Type B pancreatic cell (in vitro differentiated cells): ENCODE data around the gene VSTM2L. TPM values are rescaled to one million over a fixed set of nuclear protein-coding genes. Genes with fewer than 3 reads are reported as not detected.

Source experiments
- DNase-seq: peaks from one replicate; pipeline ENCODE4 v3.0.0; 2021; ENCODE audit warnings: mixed read lengths; ENCODE audit not compliant: unreplicated experiment; ENCODE audit errors: extremely low spot score
- H3K27ac Mint-ChIP-seq: 2 replicates; pipeline ENCODE4 v1.8.0; 2021; ENCODE audit warnings: mild to moderate bottlenecking, mixed read lengths
- H3K27me3 Mint-ChIP-seq: 2 replicates; pipeline ENCODE4 v1.8.0; 2021; ENCODE audit warnings: mixed read lengths
- H3K36me3 Mint-ChIP-seq: 2 replicates; pipeline ENCODE4 v1.8.0; 2021; ENCODE audit warnings: mixed read lengths
- H3K4me1 Mint-ChIP-seq: one replicate; pipeline ENCODE4 v1.8.0; 2021; ENCODE audit warnings: mixed read lengths; ENCODE audit not compliant: unreplicated experiment
- H3K4me3 Mint-ChIP-seq: 2 replicates; pipeline ENCODE4 v1.8.0; 2021; ENCODE audit warnings: mild to moderate bottlenecking, mixed read lengths
- H3K9me3 Mint-ChIP-seq: 2 replicates; pipeline ENCODE4 v1.8.0; 2021; ENCODE audit warnings: mixed read lengths
- total RNA-seq: library from RNA; stranded (reverse); gene quantifications from 2 replicates; pipeline ENCODE4 v1.2.1, GENCODE V29; 2021; ENCODE audit warnings: low replicate concordance
- TF ChIP-seq, protein P1 (sequence below): fragments of 200-600 bp; sonication (generic); conservative IDR thresholded peaks from 2 replicates; pipeline ENCODE4 v1.5.0; 2021; ENCODE audit warnings: antibody characterized with exemption, mild to moderate bottlenecking

VSTM2L gene
- total RNA-seq, 1 donor from 2014 or later, result 11.4 TPM

GRCh38 chr20:37915800-37916570 is 13.1 kb downstream of the VSTM2L start:
- peak overlapping the region; percentile 55 for H3K4me3 Mint-ChIP-seq
- H3K27ac Mint-ChIP-seq, result peak overlapping the region; percentile 24
- peaks cover 59% of the 10 kb centered on the region for H3K4me1 Mint-ChIP-seq
- TF ChIP-seq, protein P1, sequence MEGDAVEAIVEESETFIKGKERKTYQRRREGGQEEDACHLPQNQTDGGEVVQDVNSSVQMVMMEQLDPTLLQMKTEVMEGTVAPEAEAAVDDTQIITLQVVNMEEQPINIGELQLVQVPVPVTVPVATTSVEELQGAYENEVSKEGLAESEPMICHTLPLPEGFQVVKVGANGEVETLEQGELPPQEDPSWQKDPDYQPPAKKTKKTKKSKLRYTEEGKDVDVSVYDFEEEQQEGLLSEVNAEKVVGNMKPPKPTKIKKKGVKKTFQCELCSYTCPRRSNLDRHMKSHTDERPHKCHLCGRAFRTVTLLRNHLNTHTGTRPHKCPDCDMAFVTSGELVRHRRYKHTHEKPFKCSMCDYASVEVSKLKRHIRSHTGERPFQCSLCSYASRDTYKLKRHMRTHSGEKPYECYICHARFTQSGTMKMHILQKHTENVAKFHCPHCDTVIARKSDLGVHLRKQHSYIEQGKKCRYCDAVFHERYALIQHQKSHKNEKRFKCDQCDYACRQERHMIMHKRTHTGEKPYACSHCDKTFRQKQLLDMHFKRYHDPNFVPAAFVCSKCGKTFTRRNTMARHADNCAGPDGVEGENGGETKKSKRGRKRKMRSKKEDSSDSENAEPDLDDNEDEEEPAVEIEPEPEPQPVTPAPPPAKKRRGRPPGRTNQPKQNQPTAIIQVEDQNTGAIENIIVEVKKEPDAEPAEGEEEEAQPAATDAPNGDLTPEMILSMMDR, result no peak
- DNase-seq, result no peak
- no peaks in the 10 kb centered on the region for H3K36me3 Mint-ChIP-seq
- H3K9me3 Mint-ChIP-seq, result no peaks in the 10 kb centered on the region
- peaks cover 52% of the 10 kb centered on the region for H3K27me3 Mint-ChIP-seq

DNA sequence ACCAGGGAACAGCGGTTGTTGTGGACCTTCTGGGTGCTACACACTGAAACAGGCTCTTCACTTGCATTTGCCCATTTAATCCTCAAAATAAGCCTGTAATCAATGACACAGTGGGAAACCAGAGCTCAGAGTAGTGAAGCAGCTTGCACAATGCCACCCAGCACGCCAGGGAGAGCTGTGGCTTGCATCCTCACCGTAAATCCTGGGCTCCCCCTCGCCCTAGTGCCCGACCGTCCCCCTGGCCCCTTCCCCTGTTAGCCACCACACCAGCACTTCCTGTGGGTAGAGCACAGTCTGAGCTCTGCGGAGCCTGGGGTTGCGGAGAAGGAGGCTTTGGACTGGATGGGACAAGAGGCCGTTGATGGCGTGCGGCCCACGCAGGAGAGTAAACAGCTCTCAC is 14.5 kb downstream of the VSTM2L start:
- no peaks in the 10 kb centered on the region for H3K36me3 Mint-ChIP-seq
- H3K27me3 Mint-ChIP-seq, result peaks cover 43% of the 10 kb centered on the region
- DNase-seq, result no peak
- TF ChIP-seq, protein P1, result no peak
- no peaks in the 10 kb centered on the region for H3K9me3 Mint-ChIP-seq
- no peak overlapping the region for H3K4me3 Mint-ChIP-seq
- peaks cover 49% of the 10 kb centered on the region for H3K4me1 Mint-ChIP-seq
- no peak overlapping the region for H3K27ac Mint-ChIP-seq

- H3K27ac Mint-ChIP-seq, result no peak overlapping the region
- H3K36me3 Mint-ChIP-seq, result no peaks in the 10 kb centered on the region
- H3K4me1 Mint-ChIP-seq, result peaks cover 44% of the 10 kb centered on the region
- DNase-seq, result no peak
- no peak overlapping the region for H3K4me3 Mint-ChIP-seq
- no peaks in the 10 kb centered on the region for H3K9me3 Mint-ChIP-seq
- H3K27me3 Mint-ChIP-seq, result peaks cover 38% of the 10 kb centered on the region
- TF ChIP-seq, protein P1, result no peak
Measured at GRCh38 chr20:37918035-37918434, 15.1 kb downstream of the VSTM2L start.

DNA sequence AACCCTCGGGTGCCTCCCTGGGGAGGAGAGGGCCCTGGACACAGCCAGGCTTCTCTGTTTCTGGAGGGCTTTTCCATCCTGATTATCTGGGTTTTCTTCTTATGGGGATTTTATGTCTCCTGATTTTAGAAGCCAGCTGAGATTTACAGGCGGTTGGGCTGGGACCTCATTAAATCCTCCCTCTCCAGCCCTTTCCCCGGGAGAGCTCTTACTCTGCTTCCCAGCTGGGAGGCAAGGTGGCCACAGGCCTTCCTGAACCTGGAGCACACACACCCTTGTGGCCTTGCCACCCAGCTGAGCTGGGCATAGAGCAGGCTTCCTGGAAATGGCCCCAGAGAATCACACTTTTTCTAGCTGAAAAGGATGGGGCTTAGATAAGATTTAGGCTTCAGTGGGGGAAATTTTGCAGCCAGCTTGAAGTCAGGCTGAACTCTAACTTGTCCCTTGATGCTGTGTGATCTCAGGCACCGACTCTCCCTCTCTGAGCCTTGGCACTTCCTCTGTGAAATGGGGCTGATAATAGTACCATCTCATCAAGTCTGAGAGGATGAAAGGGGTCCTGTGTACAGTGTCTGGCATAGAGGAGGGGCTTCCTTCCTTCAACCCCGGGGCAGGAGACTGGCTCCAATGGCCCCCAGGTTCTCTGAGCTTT is 16.6 kb downstream of the VSTM2L start:
- Mint-ChIP-seq H3K4me3 (no peak overlapping the region), H3K4me1 (peaks cover 33% of the 10 kb centered on the region), H3K9me3 (no peaks in the 10 kb centered on the region), H3K36me3 (no peaks in the 10 kb centered on the region), H3K27ac (no peak overlapping the region), H3K27me3 (peaks cover 27% of the 10 kb centered on the region)
- DNase-seq, result no peak
- TF ChIP-seq, protein P1, result no peak

DNA sequence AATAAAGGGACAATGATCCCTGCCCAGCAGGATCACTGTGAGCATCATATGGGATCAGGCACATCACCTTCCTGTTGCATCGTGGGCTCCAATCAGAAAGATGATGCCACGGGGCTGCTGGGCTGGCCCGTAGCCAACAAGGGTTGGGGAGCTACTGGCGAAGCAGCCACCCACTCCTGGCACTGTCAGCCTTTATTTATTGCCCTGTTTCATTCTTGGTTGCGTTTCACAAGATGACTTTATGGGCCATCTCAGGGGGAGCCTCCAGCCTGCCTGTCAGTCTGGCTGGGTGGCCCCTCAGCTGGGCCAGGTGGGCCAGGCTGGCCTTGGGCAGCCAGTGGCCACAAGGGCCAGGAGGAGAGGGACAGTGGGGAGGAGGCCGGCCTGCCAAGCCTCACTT is 17.3 kb downstream of the VSTM2L start:
- Mint-ChIP-seq H3K4me3 (no peak overlapping the region), H3K9me3 (no peaks in the 10 kb centered on the region), H3K36me3 (no peaks in the 10 kb centered on the region), H3K27ac (no peak overlapping the region), H3K27me3 (peaks cover 23% of the 10 kb centered on the region), H3K4me1 (peaks cover 28% of the 10 kb centered on the region)
- TF ChIP-seq, protein P1, result no peak
- no peak for DNase-seq
